NK-92 (cell line): ENCODE data around the gene NFYC.

Source experiments
- DNase-seq: peaks from one replicate; lab custom pipeline; 2025; ENCODE audit not compliant: unreplicated experiment; lab: John Stamatoyannopoulos, UW

NFYC gene

GRCh38 chr1:40691538-40692428, at the start of gene NFYC:
TSS of gene NFYC (plus strand) at chr1:40691704. CDS start at chr1:40738844, 47,140 bp downstream.
- DNase-seq = peak; percentile 71

GRCh38 chr1:40645118-40645680, 46.3 kb upstream of the NFYC start:
- no peak for DNase-seq

GRCh38 chr1:40646315-40646714, 45.2 kb upstream of the NFYC start:
- no peak for DNase-seq

- no peak for DNase-seq
Observed at GRCh38 chr1:40648200-40648599, 43.3 kb upstream of the NFYC start.

GRCh38 chr1:40648928-40649591, 42.4 kb upstream of the NFYC start:
- DNase-seq = no peak

- DNase-seq = no peak
Observed at GRCh38 chr1:40649592-40649930, 41.9 kb upstream of the NFYC start.

GRCh38 chr1:40650075-40650474, 41.4 kb upstream of the NFYC start:
- DNase-seq = no peak

- DNase-seq = no peak
Observed at GRCh38 chr1:40651138-40651857, 40.2 kb upstream of the NFYC start.

- no peak for DNase-seq
Observed at GRCh38 chr1:40652468-40652867, 39.0 kb upstream of the NFYC start.

GRCh38 chr1:40652979-40653378, 38.5 kb upstream of the NFYC start:
- no peak for DNase-seq

GRCh38 chr1:40653851-40654537, 37.5 kb upstream of the NFYC start:
- no peak for DNase-seq

GRCh38 chr1:40657046-40657445, 34.5 kb upstream of the NFYC start:
- no peak for DNase-seq

GRCh38 chr1:40658751-40659648, 32.5 kb upstream of the NFYC start:
- DNase-seq = no peak

GRCh38 chr1:40659649-40659947, 31.9 kb upstream of the NFYC start:
- DNase-seq = no peak

- no peak for DNase-seq
Observed at GRCh38 chr1:40661678-40662077, 29.8 kb upstream of the NFYC start.

- DNase-seq = no peak
Observed at GRCh38 chr1:40662151-40662550, 29.4 kb upstream of the NFYC start.

GRCh38 chr1:40662864-40663263, 28.6 kb upstream of the NFYC start:
- no peak for DNase-seq

GRCh38 chr1:40663324-40664166, 28.0 kb upstream of the NFYC start:
- no peak for DNase-seq

GRCh38 chr1:40664167-40664537, 27.4 kb upstream of the NFYC start:
- DNase-seq = no peak
